HEK293 (cell line): ENCODE measurements around the gene BDKRB2.

Source experiments
- CTCF ChIA-PET: fragments of 350-600 bp; formaldehyde crosslinking; extraction: SDS; loops from one replicate; lab custom pipeline; 2021; ENCODE audit warnings: antibody characterized with exemption; lab: Yijun Ruan, JAX
- POLR2A ChIA-PET: fragments of 300-600 bp; formaldehyde crosslinking; extraction: SDS; loops from one replicate; lab custom pipeline; 2020; ENCODE audit warnings: antibody characterized with exemption, inconsistent platforms; lab: Yijun Ruan, JAX
- H3K27ac ChIP-seq: fragments of 200-500 bp; sonication (Bioruptor generic); 2 replicates; pipeline ENCODE4 v1.5.1; 2014; ENCODE audit warnings: low read depth, low read length, control low read depth, inconsistent platforms; ENCODE audit errors: extremely low read depth
- H3K36me3 ChIP-seq, 2 experiments: fragments of 200-500 bp in 1 of 2; sonication (Bioruptor generic) in 1 of 2; 1 replicate in 1 of 2; 2 replicates in 1 of 2; pipeline ENCODE4 v1.5.1; 2014 to 2017; ENCODE audit warnings: inconsistent platforms in 2 of 2, low read length in 2 of 2; ENCODE audit not compliant: control insufficient read depth in 2 of 2, insufficient read depth in 1 of 2
- H3K4me1 ChIP-seq: fragments of 200-500 bp; sonication (Bioruptor generic); 2 replicates; pipeline ENCODE4 v1.5.1; 2014; ENCODE audit warnings: mild to moderate bottlenecking, low read length, inconsistent platforms; ENCODE audit not compliant: control insufficient read depth, insufficient read depth
- H3K4me3 ChIP-seq: 2 replicates; pipeline ENCODE4 v1.5.1; 2011; ENCODE audit warnings: low read depth, mild to moderate bottlenecking, control low read depth, low read length, moderate library complexity
- H3K9me3 ChIP-seq: fragments of 200-500 bp; sonication (Bioruptor generic); 2 replicates; pipeline ENCODE4 v1.5.1; 2014; ENCODE audit warnings: low read depth, low read length, inconsistent platforms; ENCODE audit not compliant: control insufficient read depth, insufficient read depth
- ELK4 ChIP-seq: IDR thresholded peaks from 2 replicates; pipeline ENCODE4 v1.6.1; 2011; ENCODE audit warnings: mild to moderate bottlenecking, low read depth, low read length, borderline replicate concordance
- IKZF3 ChIP-seq: fragments of 450-650 bp; IDR thresholded peaks from 2 replicates; pipeline ENCODE4 v1.5.0; 2018; ENCODE audit warnings: missing biosample characterization, mild to moderate bottlenecking, missing genetic modification characterization, moderate library complexity
- KLF10 ChIP-seq: fragments of 450-650 bp; IDR thresholded peaks from 2 replicates; pipeline ENCODE4 v1.5.1; 2018; ENCODE audit warnings: missing biosample characterization, mild to moderate bottlenecking, missing genetic modification characterization
- MYNN ChIP-seq: fragments of 450-650 bp; formaldehyde crosslinking; IDR thresholded peaks from 2 replicates; pipeline ENCODE4 v1.5.1; 2016; ENCODE audit warnings: missing biosample characterization, missing genetic modification characterization, borderline replicate concordance
- OVOL3 ChIP-seq: fragments of 450-650 bp; formaldehyde crosslinking; IDR thresholded peaks from 2 replicates; pipeline ENCODE4 v1.5.1; 2016; ENCODE audit warnings: missing biosample characterization, missing genetic modification characterization
- PRDM10 ChIP-seq: fragments of 450-650 bp; formaldehyde crosslinking; IDR thresholded peaks from 2 replicates; pipeline ENCODE4 v1.5.1; 2016; ENCODE audit warnings: missing biosample characterization, missing genetic modification characterization
- REST ChIP-seq: fragments of 450-650 bp; formaldehyde crosslinking; IDR thresholded peaks from 2 replicates; pipeline ENCODE4 v1.5.1; 2016; ENCODE audit warnings: missing biosample characterization, missing genetic modification characterization
- ZBTB44 ChIP-seq: fragments of 450-650 bp; IDR thresholded peaks from 2 replicates; pipeline ENCODE4 v1.5.1; 2018; ENCODE audit warnings: missing biosample characterization, mild to moderate bottlenecking, missing genetic modification characterization
- ZNF10 ChIP-seq: fragments of 450-650 bp; formaldehyde crosslinking; IDR thresholded peaks from 2 replicates; pipeline ENCODE4 v1.5.1; 2017; ENCODE audit warnings: missing biosample characterization, missing genetic modification characterization
- ZNF148 ChIP-seq: fragments of 450-650 bp; formaldehyde crosslinking; IDR thresholded peaks from 2 replicates; pipeline ENCODE4 v1.5.0; 2017; ENCODE audit warnings: missing biosample characterization, missing genetic modification characterization, borderline replicate concordance
- ZNF157 ChIP-seq: fragments of 450-650 bp; formaldehyde crosslinking; IDR thresholded peaks from 2 replicates; pipeline ENCODE4 v1.5.1; 2016; ENCODE audit warnings: missing biosample characterization, missing genetic modification characterization
- ZNF175 ChIP-seq: fragments of 450-650 bp; formaldehyde crosslinking; IDR thresholded peaks from 2 replicates; pipeline ENCODE4 v1.5.1; 2016; ENCODE audit warnings: missing biosample characterization, missing genetic modification characterization
- ZNF202 ChIP-seq: fragments of 450-650 bp; formaldehyde crosslinking; IDR thresholded peaks from 2 replicates; pipeline ENCODE4 v1.5.1; 2016; ENCODE audit warnings: missing biosample characterization, missing genetic modification characterization, borderline replicate concordance
- ZNF292 ChIP-seq: fragments of 450-650 bp; formaldehyde crosslinking; IDR thresholded peaks from 2 replicates; pipeline ENCODE4 v1.5.1; 2016; ENCODE audit warnings: low read depth, missing biosample characterization, missing genetic modification characterization, borderline replicate concordance
- ZNF398 ChIP-seq: fragments of 450-650 bp; formaldehyde crosslinking; IDR thresholded peaks from 2 replicates; pipeline ENCODE4 v1.5.1; 2017; ENCODE audit warnings: missing biosample characterization, missing genetic modification characterization
- ZNF404 ChIP-seq: fragments of 450-650 bp; formaldehyde crosslinking; IDR thresholded peaks from 2 replicates; pipeline ENCODE4 v1.5.1; 2017; ENCODE audit warnings: missing biosample characterization, missing genetic modification characterization
- ZNF501 ChIP-seq: fragments of 450-650 bp; formaldehyde crosslinking; IDR thresholded peaks from 2 replicates; pipeline ENCODE4 v1.5.1; 2016; ENCODE audit warnings: missing biosample characterization, missing genetic modification characterization
- ZNF514 ChIP-seq: fragments of 450-650 bp; formaldehyde crosslinking; IDR thresholded peaks from 2 replicates; pipeline ENCODE4 v1.5.1; 2016; ENCODE audit warnings: missing biosample characterization, missing genetic modification characterization
- ZNF529 ChIP-seq: fragments of 450-650 bp; formaldehyde crosslinking; IDR thresholded peaks from 2 replicates; pipeline ENCODE4 v1.5.1; 2017; ENCODE audit warnings: missing genetic modification characterization, missing biosample characterization; ENCODE audit not compliant: insufficient replicate concordance

BDKRB2 gene

GRCh38 chr14:96165493-96166436, 38.9 kb upstream of the BDKRB2 start (continued):
- TF ChIP-seq PRDM10: no peak
- no peak for TF ChIP-seq ZNF514 (tag by site-specific recombination)
- no peak for TF ChIP-seq ZNF404 (tag by site-specific recombination)
- no peak for TF ChIP-seq ZNF148 (tag by site-specific recombination)
- TF ChIP-seq ZNF501: no peak
- no peak for TF ChIP-seq KLF10 (tag by site-specific recombination)
- TF ChIP-seq ZBTB44: no peak
- TF ChIP-seq ZNF529 (tag by site-specific recombination): no peak
- no peak for TF ChIP-seq IKZF3
- no peak for TF ChIP-seq MYNN (tag by site-specific recombination)

GRCh38 chr14:96166461-96167223, 38.0 kb upstream of the BDKRB2 start:
- no peak overlapping the region for H3K4me3 ChIP-seq
- no peaks in the 10 kb centered on the region for H3K36me3 ChIP-seq
- H3K4me1 ChIP-seq: no peaks in the 10 kb centered on the region
- CTCF ChIA-PET: interaction anchor here (1.1 to 1.7 kb wide), 2 partner anchors 66 to 109 kb away, joined by 4 read pairs; no protein-coding TSS in a partner anchor
- H3K27ac ChIP-seq: no peak overlapping the region
- POLR2A ChIA-PET: interaction anchor here (1.4 kb wide), 1 partner anchor 10 kb away, joined by 3 read pairs; no protein-coding TSS in a partner anchor
- H3K9me3 ChIP-seq: no peaks in the 10 kb centered on the region
- no peak for TF ChIP-seq ELK4
- TF ChIP-seq ZNF175 (tag by site-specific recombination): no peak
- no peak for TF ChIP-seq ZNF398 (tag by site-specific recombination)
- no peak for TF ChIP-seq ZNF292 (tag by site-specific recombination)
- no peak for TF ChIP-seq ZNF157 (tag by site-specific recombination)
- no peak for TF ChIP-seq ZNF202 (tag by site-specific recombination)
- TF ChIP-seq OVOL3: no peak
- TF ChIP-seq REST (tag by site-specific recombination): no peak
- no peak for TF ChIP-seq ZNF10 (tag by site-specific recombination)
